ENCODE measurements around the gene CHST6. TPM values are rescaled to one million over a fixed set of nuclear protein-coding genes. Genes with fewer than 3 reads are reported as not detected.
"Not testable (repeated sequence)": the region's sequence is repeated elsewhere in the genome, so short reads cannot be mapped to it uniquely, and the experiment has no call there.

The CHST6 gene
- polyA plus RNA-seq, result not detected

DNA sequence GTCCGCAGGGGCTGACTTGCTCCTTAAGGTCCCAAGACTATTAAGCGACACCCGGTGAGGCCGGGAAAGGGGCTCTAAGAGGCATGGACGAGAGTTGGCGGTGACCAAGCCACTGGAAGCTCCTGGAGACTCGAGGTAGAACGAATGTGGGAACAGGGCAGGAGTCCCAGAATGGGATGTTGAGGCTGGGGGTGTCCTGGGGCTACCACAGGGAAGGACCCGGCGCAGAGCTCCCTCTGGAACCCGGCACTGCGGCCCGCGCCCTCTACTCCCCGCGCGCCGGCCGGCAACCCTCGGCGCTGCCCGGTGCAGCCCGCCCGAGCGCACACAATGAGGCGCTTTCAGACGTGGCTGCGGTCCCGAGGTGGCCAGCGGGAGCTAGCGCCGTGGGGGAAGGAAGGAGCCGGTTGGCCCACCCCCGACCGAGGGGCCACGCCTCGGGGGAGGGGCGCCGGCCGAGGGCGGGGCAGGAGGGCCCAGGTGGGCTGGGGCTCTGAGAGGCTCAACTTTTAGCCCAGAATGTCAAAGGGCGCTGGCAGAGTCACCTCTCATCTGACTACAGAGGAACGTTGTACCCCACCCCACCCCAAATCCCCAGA lies at the start of gene CHST6:
Gene CHST6 (minus strand): TSS at position 366 of the 599 bp plus-strand sequence. CDS start 15,613 bp downstream, outside the sequence.
- Mint-ChIP-seq H3K4me1 (peaks cover 8% of the 10 kb centered on the region in 2 donors), H3K27ac (no peak within 1 kb of the TSS), H3K36me3 (no peaks in the 10 kb centered on the region), H3K4me3 (peak within 1 kb of the TSS; percentile 12 to 58 (median 38)), H3K9me3 (no peaks in the 10 kb centered on the region), H3K27me3 (ENCODE audit: low read depth in 3 of 3) (peaks cover 6 to 24% (median 11%) of the 10 kb centered on the region in 3 donors)
- DNase-seq, result peak in 1 of 3 donors; percentile 13

GRCh38 chr16:75542462-75542861 lies 47.2 kb upstream of the CHST6 start:
- not testable (repeated sequence) for H3K4me1 Mint-ChIP-seq; H3K27ac Mint-ChIP-seq; H3K4me3 Mint-ChIP-seq; H3K27me3 Mint-ChIP-seq (ENCODE audit: low read depth in 3 of 3); DNase-seq; H3K9me3 Mint-ChIP-seq; H3K36me3 Mint-ChIP-seq

DNA sequence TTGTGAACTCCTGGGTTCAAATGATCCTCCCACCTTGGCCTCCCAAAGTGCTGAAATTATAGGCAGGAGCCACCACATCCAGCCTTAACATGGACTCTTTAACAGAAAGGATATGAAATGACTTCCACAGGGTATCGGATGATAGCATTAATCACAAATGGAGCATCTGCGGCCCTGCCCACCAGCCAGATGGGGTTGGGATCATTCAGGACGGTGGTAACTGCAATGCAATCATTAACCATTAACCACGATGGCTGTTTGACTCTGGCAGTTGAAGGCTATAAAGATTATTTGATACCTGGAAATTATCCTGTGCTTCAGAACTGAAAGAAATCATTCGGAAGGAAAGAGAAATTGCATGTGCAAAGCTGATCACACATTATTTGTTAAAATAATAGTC lies 46.0 kb upstream of the CHST6 start:
- DNase-seq, result no peak
- Mint-ChIP-seq H3K4me1 (no peaks in the 10 kb centered on the region), H3K27ac (no peak overlapping the region), H3K4me3 (no peak overlapping the region), H3K36me3 (no peaks in the 10 kb centered on the region), H3K9me3 (no peaks in the 10 kb centered on the region), H3K27me3 (ENCODE audit: low read depth in 3 of 3) (peaks cover 0 to 2% (median 0%) of the 10 kb centered on the region in 3 donors)

DNA sequence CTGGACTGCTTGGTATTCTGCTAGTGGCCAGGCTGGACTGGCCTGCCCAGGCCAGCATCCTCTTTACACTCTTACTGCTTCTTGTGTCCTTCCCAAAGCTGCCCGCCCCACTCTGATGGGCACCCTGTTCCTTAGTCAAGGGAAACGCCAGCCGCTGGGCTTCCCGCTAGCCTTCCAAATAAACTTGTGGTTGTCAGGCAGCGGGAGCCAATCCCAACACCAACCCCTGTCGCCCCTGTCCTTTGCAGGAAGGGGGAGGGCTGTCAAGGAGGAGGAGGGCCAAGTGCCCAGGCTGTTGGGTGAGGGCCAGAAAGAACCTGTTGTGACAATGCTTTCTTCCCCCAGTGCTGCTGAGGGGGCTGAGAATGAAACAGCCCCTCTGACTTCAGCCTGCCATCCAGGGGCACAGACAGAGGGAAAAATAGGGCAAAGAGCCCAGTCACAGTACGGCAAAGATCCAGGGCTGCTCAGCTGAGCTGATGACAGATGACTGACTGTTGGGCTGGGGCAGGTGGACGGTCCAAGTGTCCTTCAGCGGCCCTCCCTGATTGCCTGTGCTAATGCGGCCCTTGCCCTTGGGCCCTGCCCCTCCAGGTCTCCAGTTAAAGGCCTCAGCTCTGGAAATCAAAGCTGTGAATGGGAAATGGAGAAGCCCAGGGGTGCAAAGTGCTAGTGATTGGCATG lies 43.8 kb upstream of the CHST6 start:
- not testable (repeated sequence) for H3K4me3 Mint-ChIP-seq; H3K9me3 Mint-ChIP-seq; H3K4me1 Mint-ChIP-seq; H3K36me3 Mint-ChIP-seq; H3K27ac Mint-ChIP-seq; DNase-seq; H3K27me3 Mint-ChIP-seq (ENCODE audit: low read depth in 3 of 3)

GRCh38 chr16:75537776-75538175 lies 42.5 kb upstream of the CHST6 start:
- Mint-ChIP-seq H3K4me1 (no peaks in the 10 kb centered on the region), H3K36me3 (no peaks in the 10 kb centered on the region), H3K27me3 (ENCODE audit: low read depth in 3 of 3) (no peaks in the 10 kb centered on the region), H3K27ac (no peak overlapping the region), H3K4me3 (no peak overlapping the region), H3K9me3 (no peaks in the 10 kb centered on the region)
- DNase-seq, result no peak

- no peak within 1 kb of the TSS for H3K27ac Mint-ChIP-seq
Measured at GRCh38 chr16:75535901-75536300, 40.7 kb upstream of the CHST6 start, which contains the start of gene CHST5. Gene CHST5 (minus strand): TSS chr16:75536108. CDS start chr16:75530384, 5,724 bp downstream.

GRCh38 chr16:75535211-75535843 lies 40.1 kb upstream of the CHST6 start:
- H3K4me1 Mint-ChIP-seq, result no peaks in the 10 kb centered on the region
- DNase-seq, result no peak
- H3K9me3 Mint-ChIP-seq, result no peaks in the 10 kb centered on the region
- H3K36me3 Mint-ChIP-seq, result no peaks in the 10 kb centered on the region
- peaks cover 0 to 5% (median 0%) of the 10 kb centered on the region in 3 donors for H3K27me3 Mint-ChIP-seq (ENCODE audit: low read depth in 3 of 3)
- no peak overlapping the region for H3K27ac Mint-ChIP-seq
- H3K4me3 Mint-ChIP-seq, result no peak overlapping the region

More at GRCh38 chr16:75535901-75536300, 40.7 kb upstream of the CHST6 start, which contains the start of gene CHST5:
- Mint-ChIP-seq H3K9me3 (no peaks in the 10 kb centered on the region), H3K4me3 (no peak within 1 kb of the TSS), H3K4me1 (no peaks in the 10 kb centered on the region), H3K36me3 (no peaks in the 10 kb centered on the region), H3K27me3 (ENCODE audit: low read depth in 3 of 3) (peaks cover 0 to 3% (median 0%) of the 10 kb centered on the region in 3 donors)
- no peak for DNase-seq

GRCh38 chr16:75534560-75535205 lies 39.4 kb upstream of the CHST6 start:
- Mint-ChIP-seq H3K27ac (no peak overlapping the region), H3K4me1 (no peaks in the 10 kb centered on the region), H3K36me3 (no peaks in the 10 kb centered on the region), H3K27me3 (ENCODE audit: low read depth in 3 of 3) (peaks cover 0 to 5% (median 0%) of the 10 kb centered on the region in 3 donors), H3K9me3 (no peaks in the 10 kb centered on the region), H3K4me3 (no peak overlapping the region)
- no peak for DNase-seq

- Mint-ChIP-seq H3K9me3 (no peaks in the 10 kb centered on the region), H3K27ac (no peak overlapping the region), H3K27me3 (ENCODE audit: low read depth in 3 of 3) (peaks cover 0 to 5% (median 0%) of the 10 kb centered on the region in 3 donors), H3K4me1 (no peaks in the 10 kb centered on the region), H3K4me3 (no peak overlapping the region), H3K36me3 (no peaks in the 10 kb centered on the region)
- DNase-seq, result no peak
Measured at GRCh38 chr16:75532791-75533190, 37.5 kb upstream of the CHST6 start.

DNA sequence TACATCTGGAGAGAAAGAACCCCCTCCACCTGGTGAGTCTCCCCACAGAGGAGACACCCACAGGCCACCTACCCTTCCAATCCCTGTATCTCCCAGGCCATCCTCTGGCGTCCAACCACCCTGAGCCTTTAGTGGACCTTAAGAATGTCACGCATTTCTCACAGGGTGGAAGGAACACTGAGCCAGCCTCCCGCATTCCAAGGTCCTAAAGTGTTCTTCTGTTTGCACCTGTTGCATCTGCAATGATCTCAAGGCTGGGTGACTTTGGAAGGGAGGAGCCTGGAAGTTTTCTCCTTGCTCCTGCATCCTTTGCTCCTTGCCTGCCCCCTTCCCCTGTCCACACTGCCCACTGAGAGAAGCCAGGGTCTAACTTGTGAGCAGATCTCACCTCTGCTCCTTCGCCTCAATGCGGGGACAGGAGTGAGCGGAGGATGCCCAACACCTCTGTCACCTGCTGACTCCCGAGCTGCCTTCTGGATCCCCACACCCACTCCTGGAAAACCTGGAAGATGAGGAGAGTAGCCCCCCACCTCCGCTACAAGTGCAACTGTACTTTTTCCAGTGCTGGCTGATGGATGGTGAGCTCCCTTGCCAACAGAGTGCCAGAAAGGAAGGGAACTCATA lies 37.0 kb upstream of the CHST6 start:
- Mint-ChIP-seq H3K27me3 (ENCODE audit: low read depth in 3 of 3) (peaks cover 0 to 5% (median 0%) of the 10 kb centered on the region in 3 donors), H3K4me3 (no peak overlapping the region), H3K27ac (no peak overlapping the region), H3K36me3 (no peaks in the 10 kb centered on the region), H3K4me1 (no peaks in the 10 kb centered on the region), H3K9me3 (no peaks in the 10 kb centered on the region)
- no peak for DNase-seq

GRCh38 chr16:75529959-75530358 lies 34.7 kb upstream of the CHST6 start:
- no peaks in the 10 kb centered on the region for H3K9me3 Mint-ChIP-seq
- no peak overlapping the region for H3K27ac Mint-ChIP-seq
- peaks cover 0 to 5% (median 3%) of the 10 kb centered on the region in 3 donors for H3K27me3 Mint-ChIP-seq (ENCODE audit: low read depth in 3 of 3)
- H3K4me3 Mint-ChIP-seq, result no peak overlapping the region
- no peak for DNase-seq
- no peaks in the 10 kb centered on the region for H3K4me1 Mint-ChIP-seq
- no peaks in the 10 kb centered on the region for H3K36me3 Mint-ChIP-seq

DNA sequence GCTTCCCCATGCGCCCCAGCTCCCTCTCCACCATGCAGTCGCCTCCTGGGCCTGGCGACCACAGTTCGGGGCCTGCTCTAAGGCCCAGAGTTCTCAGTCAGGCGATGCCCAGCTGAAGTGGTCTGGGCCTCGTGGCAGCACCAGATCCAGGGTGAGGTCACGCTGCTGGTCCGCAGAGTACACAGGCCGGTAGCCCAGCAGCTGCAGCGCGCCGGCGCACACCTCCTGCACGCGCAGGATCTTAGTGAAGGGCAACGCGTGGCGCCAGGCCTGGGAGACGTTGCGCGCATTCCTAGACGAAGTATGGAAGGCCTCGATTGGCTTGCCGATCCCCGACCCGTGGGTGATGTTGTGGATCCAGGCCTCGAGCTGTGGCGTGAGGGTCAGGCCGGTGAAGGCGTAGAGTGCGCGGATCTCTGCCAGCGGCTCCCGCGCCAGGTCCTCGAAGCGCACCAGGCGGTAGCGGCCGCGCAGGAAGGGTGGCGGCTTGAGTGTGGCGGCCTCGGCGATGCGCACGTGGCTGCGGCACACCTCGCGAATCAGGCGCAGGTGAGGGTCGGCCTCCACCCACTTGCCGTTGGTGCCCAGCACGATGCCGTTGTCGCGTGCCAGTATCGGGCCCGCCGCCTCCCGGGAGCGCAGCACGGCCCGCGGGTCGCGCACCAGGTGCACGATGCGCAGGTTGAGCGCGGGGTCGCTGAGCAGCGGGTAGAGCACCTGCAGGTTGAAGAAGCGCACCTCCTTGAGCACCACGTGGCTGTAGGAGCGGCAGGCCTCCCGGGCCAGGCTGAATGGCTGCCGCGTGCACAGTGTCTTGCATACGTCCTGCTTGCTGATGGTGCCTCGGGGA lies 34.0 kb upstream of the CHST6 start:
- peaks cover 0 to 5% (median 3%) of the 10 kb centered on the region in 3 donors for H3K27me3 Mint-ChIP-seq (ENCODE audit: low read depth in 3 of 3)
- H3K27ac Mint-ChIP-seq, result no peak overlapping the region
- no peaks in the 10 kb centered on the region for H3K9me3 Mint-ChIP-seq
- no peak for DNase-seq
- H3K36me3 Mint-ChIP-seq, result no peaks in the 10 kb centered on the region
- no peaks in the 10 kb centered on the region for H3K4me1 Mint-ChIP-seq
- no peak overlapping the region for H3K4me3 Mint-ChIP-seq

DNA sequence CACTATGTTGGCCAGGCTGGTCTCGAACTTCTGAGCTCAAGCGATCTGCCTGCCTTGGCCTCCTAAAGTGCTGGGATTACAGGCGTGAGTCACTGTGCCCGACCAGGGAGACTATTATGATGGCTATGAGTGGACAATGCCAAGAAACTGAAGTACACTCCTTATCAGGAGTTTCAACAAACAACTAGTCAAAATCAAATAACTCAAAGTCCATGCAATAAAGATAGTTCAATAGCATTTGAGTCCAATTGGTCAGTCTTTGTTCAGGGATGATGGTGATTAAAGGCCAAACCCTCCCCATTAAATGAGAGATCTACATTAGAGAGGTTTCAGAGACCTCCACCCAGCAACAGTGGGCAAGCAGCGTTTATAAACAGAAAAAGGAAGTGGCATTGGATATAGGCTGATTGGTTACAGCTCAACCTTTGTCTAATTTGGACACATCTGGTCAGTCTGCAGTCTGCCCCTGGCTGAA lies 32.6 kb upstream of the CHST6 start:
- Mint-ChIP-seq H3K27me3 (ENCODE audit: low read depth in 3 of 3) (peaks cover 0 to 5% (median 3%) of the 10 kb centered on the region in 3 donors), H3K9me3 (no peaks in the 10 kb centered on the region), H3K27ac (no peak overlapping the region), H3K4me1 (no peaks in the 10 kb centered on the region), H3K36me3 (no peaks in the 10 kb centered on the region), H3K4me3 (no peak overlapping the region)
- no peak for DNase-seq

Data from immature natural killer cell (primary cell).